Activated T-helper 1 cell treated with anti-CD3 and anti-CD28 coated beads, Interleukin-2, amount 50 U/mL, for 16 hours (primary cell): ENCODE measurements around the gene TLR3.
"Not testable (repeated sequence)": the region's sequence is repeated elsewhere in the genome, so short reads cannot be mapped to it uniquely, and the experiment has no call there.

Source experiments
- DNase-seq, 2 donors: peaks; one replicate each; pipeline ENCODE4 v3.0.0-alpha.2; 2020; ENCODE audit warnings: low read depth in 1 of 2, low spot score in 1 of 2

Gene TLR3

GRCh38 chr4:186068581-186069348 lies at the start of gene TLR3:
TLR3 (plus strand) TSS chr4:186069156; CDS start chr4:186076620, 7,464 bp downstream.
- DNase-seq, result no peak

GRCh38 chr4:186019269-186019668 lies 49.7 kb upstream of the TLR3 start:
- DNase-seq, result no peak

DNA sequence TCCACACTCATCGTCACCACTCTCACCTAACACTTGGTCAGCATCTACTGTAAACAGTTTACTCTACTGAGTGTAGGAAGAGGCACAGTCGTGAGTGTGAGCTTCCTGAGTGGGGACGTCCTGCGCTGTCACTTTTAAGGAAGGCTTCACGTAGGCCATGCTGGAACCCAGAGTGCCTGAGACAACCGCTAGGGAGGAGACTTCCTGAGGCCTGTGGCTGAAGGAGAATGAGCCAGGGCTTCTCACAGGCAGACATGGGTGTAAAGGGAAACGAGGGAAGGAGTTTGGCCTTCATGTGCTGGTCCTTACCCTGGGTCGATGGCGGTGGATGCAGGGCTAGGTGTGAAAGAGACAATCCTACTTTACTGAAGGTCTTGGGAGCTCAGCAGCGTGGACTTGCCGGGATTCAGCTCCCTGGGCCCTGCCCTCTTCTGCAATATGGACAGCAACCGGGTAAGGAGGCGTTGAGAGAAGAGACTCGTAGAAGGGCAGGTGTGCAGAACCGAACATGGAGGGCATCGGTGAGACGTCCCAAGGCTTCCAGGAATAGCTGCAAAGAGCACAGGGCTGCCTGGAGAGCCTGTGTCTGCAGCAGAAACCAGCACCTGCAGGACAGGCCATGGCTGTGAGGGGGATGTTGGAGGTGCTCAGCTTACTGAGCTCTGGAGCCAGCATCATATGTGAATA lies 48.7 kb upstream of the TLR3 start:
- no peak for DNase-seq

DNA sequence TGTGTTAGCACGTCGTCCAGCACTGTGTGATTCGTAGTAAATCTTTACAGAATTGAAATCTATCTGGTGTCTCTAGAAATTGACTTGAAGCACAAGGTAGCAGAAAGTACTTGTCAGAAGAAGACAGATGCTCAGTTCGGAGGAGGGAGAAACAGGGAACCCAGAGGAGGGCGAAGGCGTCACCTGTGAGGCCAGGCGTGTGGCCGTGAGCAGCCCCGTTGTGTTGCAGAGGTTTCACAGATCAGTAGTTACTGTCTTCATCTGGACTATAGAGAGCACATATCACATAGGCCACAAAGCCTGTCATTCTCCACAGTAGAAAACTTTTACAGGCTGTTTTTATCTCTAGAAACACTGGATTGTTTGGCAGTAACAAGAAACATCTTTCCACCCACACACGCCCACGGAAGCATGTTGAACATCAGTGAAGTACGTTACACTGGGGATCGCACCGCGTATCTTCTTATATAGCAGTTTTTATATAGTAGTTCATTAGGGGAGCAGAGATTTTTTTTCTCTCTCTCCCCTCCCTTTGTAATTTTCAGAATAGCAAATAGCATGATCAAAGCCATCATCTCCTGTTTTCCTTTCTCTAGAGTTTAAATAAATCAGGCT lies 48.1 kb upstream of the TLR3 start:
- no peak for DNase-seq

DNA sequence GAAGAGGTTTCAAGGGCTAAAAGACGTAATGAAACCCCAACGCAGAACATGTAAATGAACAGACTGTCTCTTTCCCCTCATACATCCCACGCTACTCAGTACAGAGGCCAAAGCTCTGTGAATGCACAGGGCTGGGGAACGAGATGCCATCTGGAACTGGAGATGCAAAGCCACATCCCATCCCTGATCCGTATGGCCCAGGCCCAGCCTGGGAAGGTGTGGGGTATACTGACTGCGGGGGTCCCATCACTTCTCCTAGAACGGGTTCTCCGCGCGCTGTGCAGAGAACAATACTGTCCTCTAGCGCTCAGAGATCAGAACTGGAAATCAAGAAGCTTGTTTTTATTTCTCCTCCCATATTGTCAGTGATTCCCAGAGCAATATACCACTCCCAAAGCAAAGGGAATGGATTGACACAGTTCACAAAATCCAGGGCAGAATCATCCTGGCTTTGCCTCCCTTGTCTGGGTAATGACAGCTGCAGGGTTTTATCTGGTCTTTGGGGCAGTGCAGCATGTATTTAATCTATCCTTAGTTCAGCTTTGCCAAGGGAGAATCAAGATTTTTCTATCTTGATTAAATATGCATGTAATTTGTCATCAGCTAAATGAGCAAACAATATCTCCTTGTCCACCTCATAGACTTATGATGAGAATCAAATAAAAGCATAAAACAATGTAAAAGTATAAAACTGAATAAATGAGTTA lies 47.3 kb upstream of the TLR3 start:
- no peak for DNase-seq

DNA sequence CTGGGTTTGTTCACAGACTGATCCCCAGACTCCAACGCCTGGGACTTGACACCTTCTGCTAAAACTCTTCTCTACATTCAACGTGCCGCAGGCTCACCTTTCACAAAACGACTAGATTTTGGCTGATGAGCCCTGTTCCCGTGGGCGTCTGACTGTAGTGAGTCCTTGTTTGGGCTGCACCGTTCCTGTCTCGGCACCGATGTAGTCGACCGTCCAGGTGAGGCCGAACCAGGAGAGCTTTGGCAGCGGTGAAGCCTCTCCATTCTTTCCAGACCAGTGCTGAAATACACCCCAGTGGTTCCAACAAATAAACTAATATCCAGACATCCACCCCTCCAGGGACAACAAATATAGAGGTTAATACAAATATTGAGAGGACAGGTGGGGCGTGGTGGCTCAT lies 45.0 kb upstream of the TLR3 start:
- no peak for DNase-seq

DNA sequence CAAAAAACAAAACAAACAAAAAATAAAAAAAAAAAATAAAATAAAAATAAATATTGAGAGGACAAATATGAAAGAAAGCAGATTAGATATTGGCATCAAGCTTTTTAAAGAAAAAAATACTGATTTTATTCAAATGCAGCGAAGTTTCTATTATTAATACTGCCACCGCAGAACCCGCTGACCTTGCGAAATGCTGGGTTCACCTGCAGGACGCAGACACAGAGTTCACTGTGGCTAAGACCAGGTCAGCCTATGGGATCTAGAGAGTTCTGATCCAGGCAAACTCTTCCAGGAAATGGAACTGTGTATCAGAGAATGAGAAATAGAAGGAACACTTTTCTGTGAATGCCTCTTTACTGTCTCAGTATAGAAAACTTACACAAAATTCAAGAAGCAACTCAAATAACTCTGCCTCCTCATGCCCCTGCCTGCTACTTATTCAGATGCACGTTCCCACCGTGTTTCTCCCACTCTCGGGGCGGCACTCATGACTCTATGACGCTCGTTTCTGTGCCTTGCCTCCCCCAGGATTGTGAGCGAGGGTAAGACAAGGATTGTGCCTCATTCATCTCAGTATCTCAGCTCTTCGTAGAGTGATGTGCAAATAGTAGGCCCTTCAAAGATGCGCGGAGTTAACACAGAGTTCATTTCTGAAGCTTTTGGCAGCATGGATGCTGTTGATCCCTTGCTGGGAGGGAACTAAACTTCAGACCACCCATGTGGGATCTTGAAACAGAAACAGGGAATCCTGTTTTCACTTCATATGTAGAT lies 44.1 kb upstream of the TLR3 start:
- no peak for DNase-seq

DNA sequence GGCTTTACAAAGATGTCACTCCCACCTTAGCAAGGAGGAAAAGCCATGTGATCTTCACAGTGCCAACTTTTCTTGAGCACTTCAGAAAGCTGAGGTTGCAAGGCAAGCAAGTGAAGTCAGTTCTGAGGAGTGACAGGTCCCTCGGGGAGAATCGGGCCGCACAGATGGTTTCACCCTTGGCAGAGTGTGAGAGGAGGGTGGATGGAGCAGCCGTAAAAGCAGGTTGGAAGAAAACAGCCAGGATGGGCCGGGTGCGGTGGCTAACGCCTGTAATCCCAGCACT lies 43.6 kb upstream of the TLR3 start:
- DNase-seq, result no peak

DNA sequence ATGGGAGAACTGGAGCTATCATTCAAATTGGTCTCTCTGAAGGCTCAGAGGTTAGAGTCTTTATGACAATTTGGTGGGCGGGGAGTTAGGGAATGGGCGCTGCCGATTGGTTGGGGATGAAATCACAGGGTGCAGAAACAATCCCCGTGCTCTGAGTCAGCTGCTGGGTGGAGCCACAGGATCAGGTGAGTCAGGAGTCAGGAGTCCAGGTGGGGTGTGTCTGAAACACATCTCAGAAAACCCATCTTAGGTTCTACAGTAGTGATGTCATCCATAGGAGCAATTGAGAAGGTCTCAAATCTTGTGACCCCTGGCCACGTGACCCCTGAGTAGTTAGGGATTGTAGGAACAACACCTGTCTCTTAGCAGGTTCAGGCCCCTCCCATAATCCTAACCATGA lies 41.6 kb upstream of the TLR3 start:
- DNase-seq, result no peak

- DNase-seq, result no peak
Measured at GRCh38 chr4:186029571-186030398, 39.2 kb upstream of the TLR3 start.

GRCh38 chr4:186030399-186030775 lies 38.6 kb upstream of the TLR3 start:
- no peak for DNase-seq

- DNase-seq, result no peak
Measured at GRCh38 chr4:186030795-186031194, 38.2 kb upstream of the TLR3 start.

DNA sequence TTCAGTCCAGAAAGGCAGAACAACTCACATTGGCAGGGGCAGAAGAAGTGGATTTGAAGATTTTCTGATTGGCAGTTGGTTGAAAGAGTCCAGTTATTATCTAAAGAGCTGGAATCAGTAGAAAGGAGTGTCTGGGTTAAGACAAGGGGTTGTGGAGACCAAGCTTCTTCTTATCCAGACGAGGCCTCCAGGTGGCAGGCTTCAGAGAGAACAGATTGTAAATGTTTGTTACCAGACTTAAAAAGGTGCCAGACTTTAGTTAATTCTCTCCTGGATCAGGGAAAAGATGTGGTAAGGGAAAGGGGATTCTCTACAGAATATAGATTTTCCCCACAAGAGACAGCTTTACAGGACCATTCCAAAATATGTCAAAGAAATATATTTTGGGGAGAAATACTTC lies 36.7 kb upstream of the TLR3 start:
- no peak for DNase-seq

DNA sequence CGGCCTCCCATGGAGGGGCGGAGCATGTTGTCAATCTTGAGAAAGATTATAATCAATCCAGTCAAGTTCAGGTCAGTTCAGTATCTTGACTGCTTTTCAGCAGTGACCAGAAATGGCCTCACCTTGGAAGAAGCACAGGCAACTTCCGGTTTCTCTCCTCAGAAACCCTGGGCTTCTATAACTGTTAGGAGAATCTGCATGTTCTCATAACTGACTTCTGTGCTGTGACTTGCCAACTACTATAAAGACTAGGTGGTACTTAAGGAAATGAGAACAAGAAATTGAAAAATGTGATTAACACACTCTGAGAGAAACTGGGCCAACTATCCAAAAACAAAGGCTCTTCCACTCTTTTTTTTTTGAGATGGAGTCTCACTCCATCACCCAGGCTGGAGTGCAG lies 35.9 kb upstream of the TLR3 start:
- no peak for DNase-seq

- DNase-seq, result not testable (repeated sequence)
Measured at GRCh38 chr4:186034613-186035012, 34.3 kb upstream of the TLR3 start.

- DNase-seq, result no peak
Measured at GRCh38 chr4:186036976-186037581, 31.9 kb upstream of the TLR3 start.

- DNase-seq, result no peak
Measured at GRCh38 chr4:186037692-186038658, 31.0 kb upstream of the TLR3 start.

DNA sequence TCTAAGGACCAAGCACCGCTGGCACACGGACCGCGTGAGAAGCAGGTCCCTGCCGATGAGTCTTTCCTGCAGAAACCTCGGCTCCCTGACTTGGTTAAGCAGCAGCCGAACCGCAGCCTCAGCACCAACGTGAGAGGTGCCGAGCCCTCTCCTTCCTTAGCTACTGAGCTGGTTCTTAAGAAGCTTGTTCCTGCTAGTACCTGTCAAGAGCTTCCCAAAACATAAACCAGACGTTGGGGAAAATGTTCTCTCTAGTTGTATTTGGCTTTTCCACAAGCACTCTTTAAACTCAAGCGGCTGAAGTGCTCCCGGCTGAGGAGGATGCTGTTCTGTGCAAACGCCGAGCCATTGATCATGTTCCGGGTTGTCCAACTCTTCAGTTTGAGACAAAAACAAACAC lies 29.3 kb upstream of the TLR3 start:
- DNase-seq, result no peak

DNA sequence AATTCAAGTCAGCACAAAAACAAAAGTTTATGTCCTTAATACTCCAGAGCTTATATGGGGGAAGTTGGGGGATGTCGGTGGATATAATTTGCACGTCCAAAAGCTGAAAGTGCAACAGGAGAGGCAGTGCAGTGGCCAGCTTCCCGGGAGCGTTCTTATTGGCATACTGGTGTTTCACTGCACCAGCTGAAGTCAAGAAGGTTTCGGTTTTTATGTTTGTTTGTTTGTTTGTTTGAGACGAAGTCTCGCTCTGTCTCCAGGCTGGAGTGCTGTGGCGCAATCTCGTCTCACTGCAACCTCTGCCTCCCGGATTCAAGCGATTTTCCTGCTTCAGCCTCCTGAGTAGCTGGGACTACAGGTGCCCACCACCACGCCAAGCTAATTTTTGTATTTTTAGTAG lies 28.6 kb upstream of the TLR3 start:
- no peak for DNase-seq
